RWPE1 (cell line): Measurements from ENCODE around the gene HNRNPH1.
"Not testable (repeated sequence)": the region's sequence is repeated elsewhere in the genome, so short reads cannot be mapped to it uniquely, and the experiment has no call there.

Experiments
- CTCF ChIA-PET: fragments of 350-600 bp; sonication (Branson Sonifier 250); formaldehyde crosslinking; extraction: SDS; loops from one replicate; lab custom pipeline; 2021; lab: Yijun Ruan, JAX
- POLR2A ChIA-PET: fragments of 400-600 bp; formaldehyde crosslinking; extraction: SDS; loops from one replicate; lab custom pipeline; 2020; ENCODE audit warnings: antibody characterized with exemption; ENCODE audit not compliant: low non-redundant PET; lab: Yijun Ruan, JAX
- DNase-seq: peaks from one replicate; pipeline ENCODE4 v3.0.0; 2012; ENCODE audit warnings: low spot score
- H3K27ac ChIP-seq: fragments of 450-650 bp; 2 replicates; pipeline ENCODE4 v1.5.1; 2017
- CTCF ChIP-seq: fragments of 450-650 bp; conservative IDR thresholded peaks from 2 replicates; pipeline ENCODE4 v1.5.1; 2017; ENCODE audit warnings: low read depth, mild to moderate bottlenecking

The HNRNPH1 gene

GRCh38 chr5:179642626-179643025, 19.2 kb upstream of the HNRNPH1 start:
- CTCF ChIA-PET, DNase-seq, H3K27ac ChIP-seq, POLR2A ChIA-PET: not testable (repeated sequence)

DNA sequence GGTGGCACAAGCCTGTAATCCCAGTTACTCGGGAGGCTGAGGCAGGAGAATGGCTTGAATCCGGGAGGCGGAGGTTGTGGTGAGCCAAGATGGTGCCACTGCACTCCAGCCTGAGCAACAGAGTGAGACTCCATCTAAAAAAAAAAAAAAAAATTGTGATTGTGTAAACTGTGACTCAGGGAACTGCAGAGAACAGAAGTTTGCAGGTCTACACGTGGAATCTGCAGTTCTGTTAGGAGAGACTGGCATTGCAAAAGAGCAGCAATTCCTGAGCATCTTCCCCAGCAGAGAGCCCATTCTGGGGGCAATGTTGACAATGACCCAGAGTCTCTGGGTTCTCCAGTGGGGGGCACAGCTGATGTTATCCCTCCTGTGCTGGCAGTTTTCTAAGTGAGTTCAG, 18.3 kb upstream of the HNRNPH1 start:
- DNase-seq, H3K27ac ChIP-seq, CTCF ChIA-PET, POLR2A ChIA-PET: not testable (repeated sequence)

DNA sequence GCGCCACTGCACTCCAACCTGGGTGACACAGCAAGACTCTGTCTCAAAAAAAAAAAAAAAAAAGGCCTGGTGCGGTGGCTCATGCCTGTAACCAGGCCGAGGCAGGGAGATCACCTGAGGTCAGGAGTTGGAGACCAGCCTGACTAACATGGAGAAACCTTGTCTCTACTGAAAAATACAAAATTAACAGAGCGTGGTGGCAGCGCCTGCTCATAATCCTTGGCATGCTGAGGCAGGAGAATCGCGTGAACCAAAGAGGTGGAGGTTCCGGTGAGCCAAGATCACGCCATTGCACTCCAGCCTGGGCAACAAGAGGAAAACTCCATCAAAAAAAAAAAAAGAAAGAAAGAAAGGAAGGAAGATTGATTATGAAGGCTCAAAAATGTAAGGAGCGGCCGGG, 15.8 kb upstream of the HNRNPH1 start:
- peak overlapping the region; percentile 76 for H3K27ac ChIP-seq
- DNase-seq, POLR2A ChIA-PET, CTCF ChIA-PET: not testable (repeated sequence)

DNA sequence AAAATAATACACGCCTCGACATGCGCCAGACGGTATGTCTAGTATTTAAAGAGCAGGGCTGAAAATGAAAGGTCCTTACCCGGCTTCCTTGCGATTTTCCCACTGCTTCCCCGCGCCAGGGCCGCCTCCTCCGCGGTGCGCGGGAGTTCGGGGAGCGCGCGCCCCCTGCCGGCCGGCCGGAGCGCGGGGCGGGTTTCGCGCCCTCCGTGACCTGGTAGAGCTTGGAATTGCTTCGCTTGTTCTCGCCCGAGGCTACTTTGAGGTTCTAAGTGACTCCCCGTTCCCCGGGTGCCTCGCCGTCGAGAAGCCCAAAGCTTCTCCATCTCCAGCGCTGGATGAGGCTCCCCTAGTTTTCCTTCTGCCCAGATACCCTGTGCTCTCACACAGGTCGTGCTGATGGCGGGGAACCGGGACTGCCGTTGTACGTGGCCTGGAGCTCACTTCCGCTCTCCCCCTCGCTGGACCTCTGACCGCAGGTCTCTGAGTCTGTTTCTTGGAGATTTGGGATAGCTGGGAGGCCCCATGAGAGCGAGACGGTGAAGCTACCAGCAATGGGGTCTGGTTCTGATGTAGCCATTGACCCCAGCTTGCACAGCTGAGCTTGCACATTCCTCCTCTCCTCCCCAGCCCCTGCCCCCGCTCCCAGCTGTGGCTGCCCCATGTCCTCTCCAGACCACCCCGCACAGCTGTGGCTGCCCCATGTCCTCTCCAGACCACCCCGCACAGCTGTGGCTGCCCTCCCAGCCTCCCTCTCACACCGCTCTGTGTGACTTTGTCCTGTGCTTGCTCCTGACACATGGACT, 11.1 kb upstream of the HNRNPH1 start:
- H3K27ac ChIP-seq, POLR2A ChIA-PET, CTCF ChIA-PET, DNase-seq: not testable (repeated sequence)

- CTCF ChIA-PET, DNase-seq: not testable (repeated sequence)
- peak overlapping the region; percentile 80 for H3K27ac ChIP-seq
- POLR2A ChIA-PET: interaction anchor here (0.6 kb wide), 1 partner anchor 254 kb away, joined by 3 read pairs; no protein-coding TSS in a partner anchor
These were observed 10.3 kb upstream of the HNRNPH1 start for GRCh38 chr5:179633501-179634369.

DNA sequence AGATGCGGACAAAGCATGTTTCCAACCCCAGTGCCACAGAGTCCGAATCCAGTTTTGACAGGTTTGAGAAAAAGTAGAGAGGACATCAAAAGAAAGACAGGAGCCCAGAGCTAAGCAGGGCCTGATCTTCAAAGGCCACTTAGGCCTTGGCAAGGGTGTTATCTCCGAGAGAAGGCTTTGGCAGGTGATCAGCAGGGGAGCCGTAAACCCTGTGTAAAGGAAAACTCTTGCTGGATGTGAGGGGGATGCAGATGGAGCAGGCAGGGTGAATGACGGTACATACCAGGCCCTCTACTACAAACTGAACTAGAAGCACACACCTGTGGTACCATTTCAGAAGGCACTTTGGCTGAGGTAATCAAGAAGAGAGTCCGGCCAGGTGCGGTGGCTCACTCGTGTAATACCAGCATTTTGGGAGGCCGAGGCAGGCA, 1.4 kb upstream of the HNRNPH1 start:
- peak overlapping the region; percentile 99 for H3K27ac ChIP-seq
- POLR2A ChIA-PET: no interaction called here
- TF ChIP-seq CTCF: no peak
- CTCF ChIA-PET: interaction anchor here (0.5 kb wide), 1 partner anchor 107 kb away, joined by 5 read pairs; no protein-coding TSS in a partner anchor
- DNase-seq: no peak

DNA sequence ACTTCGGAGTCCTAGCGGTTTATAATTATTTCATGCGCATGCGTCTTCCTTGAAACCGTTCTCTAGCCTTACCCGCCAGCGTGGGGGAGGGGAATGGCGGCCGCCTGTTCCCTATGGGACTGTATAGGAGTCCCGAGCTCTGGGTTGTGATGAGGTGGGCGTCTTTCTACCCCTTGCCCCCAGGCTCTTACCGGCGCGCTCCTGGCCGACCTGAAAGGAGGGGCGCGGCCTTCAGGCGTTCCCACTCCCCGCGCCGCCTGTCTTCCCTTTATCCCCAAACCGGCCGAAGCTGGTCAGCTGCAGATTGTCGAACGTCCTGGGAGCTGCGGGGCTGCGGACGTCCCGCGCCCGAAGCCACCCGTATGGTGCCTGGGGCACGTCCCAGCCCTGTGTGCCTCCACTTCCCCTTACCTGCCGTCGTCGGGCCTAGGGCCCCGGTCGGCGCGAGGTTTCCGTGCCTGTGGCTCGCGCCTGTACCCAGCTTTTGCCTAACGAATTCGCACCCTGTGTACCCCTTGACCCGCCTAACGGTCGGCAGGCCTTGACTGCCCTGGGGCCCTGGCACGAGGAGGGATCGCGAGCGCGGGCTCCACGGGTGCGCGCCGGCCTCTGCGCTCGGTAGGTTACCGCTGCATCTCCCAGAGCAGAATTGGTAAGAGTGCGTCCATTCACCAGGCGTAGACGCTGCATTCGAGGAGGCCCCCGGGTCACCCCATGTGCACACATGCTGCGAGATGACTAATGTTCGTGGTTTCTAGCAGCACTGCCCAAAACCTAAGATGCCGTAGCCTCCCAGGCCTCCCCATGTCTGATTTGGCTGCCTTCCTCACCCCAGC, 653 bp upstream of the HNRNPH1 start:
- H3K27ac ChIP-seq: peak overlapping the region; percentile 99
- DNase-seq: peak; percentile 91
- ChIA-PET CTCF (interaction anchor here (0.5 to 1.8 kb wide), 3 partner anchors 14 to 158 kb away, joined by 4 to 5 read pairs (median 5); no protein-coding TSS in a partner anchor), POLR2A (interaction anchor here (0.5 to 1.3 kb wide), 7 partner anchors 8 to 108 kb away, joined by 3 to 5 read pairs (median 3); partner anchors contain the start of gene MAML1)
- no peak for TF ChIP-seq CTCF

- no peak for DNase-seq
- no peak for TF ChIP-seq CTCF
- ChIA-PET CTCF (interaction anchor here (0.6 kb wide), 1 partner anchor 67 kb away, joined by 4 read pairs; no protein-coding TSS in a partner anchor), POLR2A (no interaction called here)
- no peak overlapping the region for H3K27ac ChIP-seq
These were observed 1.8 kb downstream of the HNRNPH1 start for GRCh38 chr5:179621551-179622214.
